ENCODE results near the gene ZMIZ1.

The ZMIZ1 gene

GRCh38 chr10:79145174-79145483 is 76.4 kb downstream of the ZMIZ1 start:
- Mint-ChIP-seq H3K4me3 (no peak overlapping the region), H3K27me3 (no peaks in the 10 kb centered on the region), H3K4me1 (peaks cover 41% of the 10 kb centered on the region), H3K9me3 (no peaks in the 10 kb centered on the region), H3K27ac (ENCODE audit: low read depth) (peak overlapping the region; percentile 5), H3K36me3 (ENCODE audit: insufficient read depth) (no peaks in the 10 kb centered on the region)
- ATAC-seq (replicated peaks; ENCODE audit: extremely low read depth, poor library complexity, severe bottlenecking) = no peak
- DNase-seq (ENCODE audit: low spot score in 2 of 2) = no peak

- no peaks in the 10 kb centered on the region for H3K27me3 Mint-ChIP-seq
- DNase-seq (ENCODE audit: low spot score in 2 of 2) = no peak
- H3K4me3 Mint-ChIP-seq = no peak overlapping the region
- no peak for ATAC-seq (replicated peaks; ENCODE audit: extremely low read depth, poor library complexity, severe bottlenecking)
- peaks cover 40% of the 10 kb centered on the region for H3K4me1 Mint-ChIP-seq
- no peaks in the 10 kb centered on the region for H3K9me3 Mint-ChIP-seq
- peak overlapping the region; percentile 5 for H3K27ac Mint-ChIP-seq (ENCODE audit: low read depth)
- no peaks in the 10 kb centered on the region for H3K36me3 Mint-ChIP-seq (ENCODE audit: insufficient read depth)
These were observed 77.0 kb downstream of the ZMIZ1 start for GRCh38 chr10:79145517-79146470.

DNA sequence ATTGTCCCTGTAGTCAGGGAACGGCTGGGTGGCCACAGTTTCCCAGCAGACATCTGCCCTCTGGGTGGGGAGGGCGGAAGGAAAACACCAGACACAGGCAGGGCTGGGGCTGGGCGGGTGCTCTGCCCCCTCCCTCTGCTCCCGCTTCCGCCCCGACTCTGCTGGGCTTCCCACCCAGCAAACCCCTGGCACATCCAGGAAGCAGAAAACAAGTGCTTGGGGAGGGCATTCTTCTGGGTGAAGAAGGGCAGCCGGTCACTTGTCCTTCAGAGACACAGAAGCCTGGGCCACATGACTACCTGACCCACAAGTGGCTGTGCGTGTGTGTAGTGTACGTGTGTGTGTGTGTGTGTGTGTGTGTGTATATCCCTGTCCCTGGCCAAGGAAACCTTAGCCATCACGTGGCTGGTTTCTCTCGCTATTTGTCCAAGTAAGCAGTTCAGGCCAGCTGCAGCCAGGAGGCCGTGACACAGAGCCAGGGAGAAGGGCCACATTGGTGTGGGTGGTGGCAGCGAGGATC is 77.9 kb downstream of the ZMIZ1 start:
- H3K4me3 Mint-ChIP-seq = no peak overlapping the region

GRCh38 chr10:79147306-79147705 is 78.5 kb downstream of the ZMIZ1 start:
- peaks cover 40% of the 10 kb centered on the region for H3K4me1 Mint-ChIP-seq
- no peaks in the 10 kb centered on the region for H3K9me3 Mint-ChIP-seq
- no peak overlapping the region for H3K27ac Mint-ChIP-seq (ENCODE audit: low read depth)
- DNase-seq (ENCODE audit: low spot score in 2 of 2) (no peak), ATAC-seq (replicated peaks; ENCODE audit: extremely low read depth, poor library complexity, severe bottlenecking) (no peak)
- H3K36me3 Mint-ChIP-seq (ENCODE audit: insufficient read depth) = no peaks in the 10 kb centered on the region
- no peaks in the 10 kb centered on the region for H3K27me3 Mint-ChIP-seq
- H3K4me3 Mint-ChIP-seq = no peak overlapping the region

More for the DNA sequence above, 77.9 kb downstream of the ZMIZ1 start:
- H3K36me3 Mint-ChIP-seq (ENCODE audit: insufficient read depth) = no peaks in the 10 kb centered on the region
- DNase-seq (ENCODE audit: low spot score in 2 of 2) (no peak), ATAC-seq (replicated peaks; ENCODE audit: extremely low read depth, poor library complexity, severe bottlenecking) (no peak)
- H3K9me3 Mint-ChIP-seq = no peaks in the 10 kb centered on the region
- no peaks in the 10 kb centered on the region for H3K27me3 Mint-ChIP-seq
- peaks cover 40% of the 10 kb centered on the region for H3K4me1 Mint-ChIP-seq
- H3K27ac Mint-ChIP-seq (ENCODE audit: low read depth) = no peak overlapping the region

- Mint-ChIP-seq H3K9me3 (no peaks in the 10 kb centered on the region), H3K4me1 (peaks cover 40% of the 10 kb centered on the region), H3K27me3 (no peaks in the 10 kb centered on the region), H3K4me3 (peak overlapping the region; percentile 11), H3K36me3 (ENCODE audit: insufficient read depth) (no peaks in the 10 kb centered on the region), H3K27ac (ENCODE audit: low read depth) (peak overlapping the region; percentile 38)
- no peak for DNase-seq (ENCODE audit: low spot score in 2 of 2)
- no peak for ATAC-seq (replicated peaks; ENCODE audit: extremely low read depth, poor library complexity, severe bottlenecking)
These were observed 79.2 kb downstream of the ZMIZ1 start for GRCh38 chr10:79147796-79148451.

GRCh38 chr10:79148452-79149344 is 79.9 kb downstream of the ZMIZ1 start:
- no peak for ATAC-seq (replicated peaks; ENCODE audit: extremely low read depth, poor library complexity, severe bottlenecking)

DNA sequence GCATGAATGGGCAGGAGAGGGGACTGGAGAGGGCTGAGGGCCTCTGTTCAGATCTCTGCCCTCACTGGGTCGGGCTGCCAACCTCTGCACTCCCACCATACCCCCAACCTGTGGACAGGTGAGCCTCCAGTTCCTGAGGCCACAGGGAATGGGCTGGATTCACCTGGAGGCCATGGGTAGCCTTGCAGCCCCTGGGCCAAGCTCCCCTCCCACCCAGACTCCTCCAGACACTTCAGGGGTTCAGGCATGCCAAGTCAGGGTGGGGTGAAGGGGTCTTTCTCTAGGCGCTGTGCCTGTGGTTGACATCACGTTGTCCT is 80.5 kb downstream of the ZMIZ1 start:
- H3K36me3 Mint-ChIP-seq (ENCODE audit: insufficient read depth) = no peaks in the 10 kb centered on the region
- DNase-seq (ENCODE audit: low spot score in 2 of 2) (no peak), ATAC-seq (replicated peaks; ENCODE audit: extremely low read depth, poor library complexity, severe bottlenecking) (no peak)
- H3K4me3 Mint-ChIP-seq = no peak overlapping the region
- H3K4me1 Mint-ChIP-seq = peaks cover 33% of the 10 kb centered on the region
- peak overlapping the region; percentile 38 for H3K27ac Mint-ChIP-seq (ENCODE audit: low read depth)
- no peaks in the 10 kb centered on the region for H3K27me3 Mint-ChIP-seq
- no peaks in the 10 kb centered on the region for H3K9me3 Mint-ChIP-seq

More at GRCh38 chr10:79148452-79149344, 79.9 kb downstream of the ZMIZ1 start:
- H3K36me3 Mint-ChIP-seq (ENCODE audit: insufficient read depth) = no peaks in the 10 kb centered on the region
- H3K4me1 Mint-ChIP-seq = peaks cover 33% of the 10 kb centered on the region
- H3K9me3 Mint-ChIP-seq = no peaks in the 10 kb centered on the region
- no peak overlapping the region for H3K4me3 Mint-ChIP-seq
- no peaks in the 10 kb centered on the region for H3K27me3 Mint-ChIP-seq
- peak overlapping the region; percentile 38 for H3K27ac Mint-ChIP-seq (ENCODE audit: low read depth)
- no peak for DNase-seq (ENCODE audit: low spot score in 2 of 2)

- no peaks in the 10 kb centered on the region for H3K36me3 Mint-ChIP-seq (ENCODE audit: insufficient read depth)
- peak; percentile 67 for ATAC-seq (replicated peaks; ENCODE audit: extremely low read depth, poor library complexity, severe bottlenecking)
- H3K9me3 Mint-ChIP-seq = no peaks in the 10 kb centered on the region
- no peaks in the 10 kb centered on the region for H3K27me3 Mint-ChIP-seq
- H3K4me3 Mint-ChIP-seq = peak overlapping the region; percentile 64
- H3K27ac Mint-ChIP-seq (ENCODE audit: low read depth) = peak overlapping the region; percentile 81
- peak in 1 of 2 donors; percentile 16 for DNase-seq (ENCODE audit: low spot score in 2 of 2)
- H3K4me1 Mint-ChIP-seq = peaks cover 27% of the 10 kb centered on the region
These were observed 81.1 kb downstream of the ZMIZ1 start for GRCh38 chr10:79149662-79150443.

- ATAC-seq (replicated peaks; ENCODE audit: extremely low read depth, poor library complexity, severe bottlenecking) (no peak), DNase-seq (ENCODE audit: low spot score in 2 of 2) (no peak)
- Mint-ChIP-seq H3K4me1 (peaks cover 22% of the 10 kb centered on the region), H3K27ac (ENCODE audit: low read depth) (peak overlapping the region; percentile 81), H3K36me3 (ENCODE audit: insufficient read depth) (no peaks in the 10 kb centered on the region), H3K27me3 (no peaks in the 10 kb centered on the region), H3K4me3 (peak overlapping the region; percentile 64), H3K9me3 (no peaks in the 10 kb centered on the region)
These were observed 81.6 kb downstream of the ZMIZ1 start for GRCh38 chr10:79150444-79150754.

GRCh38 chr10:79152423-79152817 is 83.7 kb downstream of the ZMIZ1 start:
- ATAC-seq (replicated peaks; ENCODE audit: extremely low read depth, poor library complexity, severe bottlenecking) (no peak), DNase-seq (ENCODE audit: low spot score in 2 of 2) (no peak)
- H3K27ac Mint-ChIP-seq (ENCODE audit: low read depth) = no peak overlapping the region
- no peak overlapping the region for H3K4me3 Mint-ChIP-seq
- no peaks in the 10 kb centered on the region for H3K36me3 Mint-ChIP-seq (ENCODE audit: insufficient read depth)
- no peaks in the 10 kb centered on the region for H3K27me3 Mint-ChIP-seq
- peaks cover 20% of the 10 kb centered on the region for H3K4me1 Mint-ChIP-seq
- no peaks in the 10 kb centered on the region for H3K9me3 Mint-ChIP-seq

DNA sequence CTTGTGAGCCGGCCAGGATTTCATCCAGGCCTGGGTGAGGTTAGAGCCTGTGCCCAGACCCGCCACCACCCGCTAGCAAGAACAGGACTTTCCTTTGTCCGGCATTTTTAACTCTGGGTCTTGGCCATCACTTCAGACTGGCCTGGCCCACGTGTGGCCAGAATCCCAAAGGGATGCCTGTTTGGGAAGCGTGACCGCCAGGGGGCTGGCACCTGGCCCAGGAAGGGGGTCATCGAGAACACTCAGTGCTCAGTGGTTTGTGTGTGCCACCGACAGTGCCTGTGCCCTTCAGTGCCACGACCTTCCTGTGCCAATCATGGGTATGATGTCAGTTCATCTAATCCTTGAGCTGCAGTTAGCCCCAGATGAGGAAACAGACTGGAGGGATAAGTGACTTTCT is 85.0 kb downstream of the ZMIZ1 start:
- ATAC-seq (replicated peaks; ENCODE audit: extremely low read depth, poor library complexity, severe bottlenecking) (no peak), DNase-seq (ENCODE audit: low spot score in 2 of 2) (no peak)
- H3K36me3 Mint-ChIP-seq (ENCODE audit: insufficient read depth) = no peaks in the 10 kb centered on the region
- no peaks in the 10 kb centered on the region for H3K9me3 Mint-ChIP-seq
- no peak overlapping the region for H3K4me3 Mint-ChIP-seq
- no peaks in the 10 kb centered on the region for H3K27me3 Mint-ChIP-seq
- peaks cover 17% of the 10 kb centered on the region for H3K4me1 Mint-ChIP-seq
- H3K27ac Mint-ChIP-seq (ENCODE audit: low read depth) = no peak overlapping the region
